GM12878 (cell line): Measurements from ENCODE around the gene SPINK5. TPM values are rescaled to one million over a fixed set of nuclear protein-coding genes. Genes with fewer than 3 reads are reported as not detected.

Experiments
- E4F1 ChIP-seq: fragments of 450-650 bp; IDR thresholded peaks from 2 replicates; pipeline ENCODE4 v1.6.1; 2018; ENCODE audit warnings: borderline replicate concordance, mild to moderate bottlenecking; ENCODE audit not compliant: partially characterized antibody
- FOXK2 ChIP-seq: fragments of 450-650 bp; IDR thresholded peaks from 2 replicates; pipeline ENCODE4 v1.6.1; 2017; ENCODE audit warnings: mild to moderate bottlenecking, moderate library complexity
- KDM1A ChIP-seq: fragments of 200-600 bp; sonication (generic); IDR thresholded peaks from 2 replicates; pipeline ENCODE4 v1.6.1; 2016; ENCODE audit warnings: borderline replicate concordance
- REST ChIP-seq: IDR thresholded peaks from 2 replicates; pipeline ENCODE4 v1.6.1; 2012; ENCODE audit warnings: mild to moderate bottlenecking, low read depth, low read length
- SREBF2 ChIP-seq: IDR thresholded peaks from 2 replicates; pipeline ENCODE4 v1.6.1; 2012; ENCODE audit warnings: mild to moderate bottlenecking, low read length
- STAT1 ChIP-seq: fragments of 450-650 bp; conservative IDR thresholded peaks from 2 replicates; pipeline ENCODE4 v1.6.1; 2014; ENCODE audit warnings: antibody characterized with exemption, mild to moderate bottlenecking
- polyA plus RNA-seq, 11 experiments: library from polyadenylated mRNA; depleted of rRNA in 4 of 11; unstranded in 6 of 11; stranded (reverse) in 5 of 11; fragments of >200 nt; fragmentation: Nextera tagmentation in 4 of 11; fragmentation: Illumina TruSeq in 1 of 11; extraction: Ambion mirVana in 4 of 11; extraction: Trizol in 1 of 11; gene quantifications; 1 replicate in 1 of 11; 2 replicates in 10 of 11; pipeline versions ENCODE4 v1.2.1 to v1.2.3, GENCODE V29; 2011 to 2016; ENCODE audit warnings: inconsistent platforms in 2 of 11, missing spikeins in 2 of 11, low read depth in 1 of 11
- total RNA-seq, 4 experiments: library from RNA; depleted of rRNA in 3 of 4; stranded (reverse); fragments of >200 nt in 3 of 4; fragmentation: Illumina TruSeq in 1 of 4; extraction: Trizol in 1 of 4; gene quantifications; 2 replicates each; pipeline versions ENCODE4 v1.2.1 to v1.2.3, GENCODE V29; 2013 to 2021

The SPINK5 gene
- total and polyA plus RNA-seq, 10 of the 15 experiments (the other 5 are each of a cell fraction or from before 2014, with no cell fraction given), result 0.04 to 0.09 TPM; not detected in 8

GRCh38 chr5:148085977-148086705 is 22.4 kb downstream of the SPINK5 start (continued):
- no peak for TF ChIP-seq REST
- no peak for TF ChIP-seq KDM1A
- no peak for TF ChIP-seq E4F1
- TF ChIP-seq STAT1, result no peak
- TF ChIP-seq FOXK2, result no peak
- TF ChIP-seq SREBF2, result no peak
